Stimulated activated CD4-positive, alpha-beta T cell treated with anti-CD3 and anti-CD28 coated beads, Interleukin-1b, Interleukin-23, amount 100 ng/mL, for 1 hour (primary cell): ENCODE results near the gene PSMC5.
A peak's percentile ranks its signal among the peaks of the same experiment; 100 is the strongest.
"Not testable (repeated sequence)": the region's sequence is repeated elsewhere in the genome, so short reads cannot be mapped to it uniquely, and the experiment has no call there.

Experiments
- DNase-seq, 2 donors: peaks; one replicate each; pipeline ENCODE4 v3.0.0-alpha.2; 2020; ENCODE audit warnings: low read depth in 2 of 2

Gene PSMC5

GRCh38 chr17:63827002-63827800 lies at the start of gene PSMC5, which contains the start of gene FTSJ3:
Gene PSMC5, plus strand, starts transcription at chr17:63827431. Its CDS starts 60 bp downstream, at chr17:63827491.
Gene FTSJ3, minus strand, starts transcription at chr17:63827663. Its CDS starts 761 bp downstream, at chr17:63826902.
- DNase-seq: peak; percentile 83 to 85

- no peak for DNase-seq
These were observed 46.7 kb upstream of the PSMC5 start for GRCh38 chr17:63780507-63780906.

- DNase-seq: no peak
These were observed 46.3 kb upstream of the PSMC5 start for GRCh38 chr17:63780928-63781327.

- no peak for DNase-seq
These were observed 43.7 kb upstream of the PSMC5 start for GRCh38 chr17:63783522-63783921.

GRCh38 chr17:63785556-63785955 lies 41.7 kb upstream of the PSMC5 start:
- no peak for DNase-seq

- no peak for DNase-seq
These were observed 41.1 kb upstream of the PSMC5 start for GRCh38 chr17:63786117-63786516.

GRCh38 chr17:63786971-63787711 lies 40.1 kb upstream of the PSMC5 start:
- DNase-seq: no peak

GRCh38 chr17:63790057-63790456 lies 37.2 kb upstream of the PSMC5 start:
- DNase-seq: no peak

- DNase-seq: no peak
These were observed 35.0 kb upstream of the PSMC5 start for GRCh38 chr17:63792055-63792729.

GRCh38 chr17:63796375-63796774 lies 30.9 kb upstream of the PSMC5 start:
- DNase-seq: not testable (repeated sequence)

- no peak for DNase-seq
These were observed 28.6 kb upstream of the PSMC5 start for GRCh38 chr17:63798572-63799106.

- DNase-seq: no peak
These were observed 26.4 kb upstream of the PSMC5 start for GRCh38 chr17:63800783-63801182.

GRCh38 chr17:63804328-63804727 lies 22.9 kb upstream of the PSMC5 start:
- DNase-seq: no peak

GRCh38 chr17:63805591-63805990 lies 21.6 kb upstream of the PSMC5 start:
- DNase-seq: no peak

- no peak for DNase-seq
These were observed 17.3 kb upstream of the PSMC5 start for GRCh38 chr17:63809970-63810369.

- DNase-seq: no peak
These were observed 11.1 kb upstream of the PSMC5 start for GRCh38 chr17:63816123-63816522.

- DNase-seq: no peak
These were observed 10.6 kb upstream of the PSMC5 start for GRCh38 chr17:63816669-63817068.

GRCh38 chr17:63817736-63818385 lies 9.4 kb upstream of the PSMC5 start:
- DNase-seq: no peak

GRCh38 chr17:63819131-63819530 lies 8.1 kb upstream of the PSMC5 start:
- DNase-seq: no peak

GRCh38 chr17:63819585-63820537 lies 7.4 kb upstream of the PSMC5 start:
- DNase-seq: no peak
